ENCODE measurements around the gene CCDC71L.

Gene CCDC71L

GRCh38 chr7:106618480-106618879, 42.5 kb downstream of the CCDC71L start:
- no peak for FAIRE-seq
- DNase-seq (ENCODE audit: insufficient read length): no peak
- TF ChIP-seq TAF1 (IDR thresholded peaks at IDR 0.05; ENCODE audit: borderline replicate concordance, low read depth, low read length): no peak

DNA sequence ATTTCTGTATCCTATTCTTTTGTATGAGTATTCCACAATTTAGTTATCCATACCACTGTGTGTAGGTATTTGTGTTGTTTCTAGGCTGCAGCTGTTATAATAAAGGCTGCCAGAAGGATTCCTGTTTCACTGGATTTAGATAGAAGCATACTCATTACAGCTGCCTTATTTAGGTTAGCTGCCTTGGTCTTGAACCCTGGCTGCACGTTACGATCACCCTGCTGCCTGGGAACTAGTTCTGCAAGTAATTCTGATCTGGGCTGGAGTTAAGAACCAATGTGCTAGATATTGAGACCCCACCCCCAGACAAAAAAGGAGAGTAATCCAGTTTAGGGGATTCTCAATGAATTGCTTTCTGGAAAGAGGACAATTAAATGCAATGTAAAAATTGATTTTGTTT, 43.1 kb downstream of the CCDC71L start:
- no peak for DNase-seq (ENCODE audit: insufficient read length)
- no peak for TF ChIP-seq TAF1 (IDR thresholded peaks at IDR 0.05; ENCODE audit: borderline replicate concordance, low read depth, low read length)
- TF ChIP-seq POLR2A (IDR thresholded peaks at IDR 0.05; ENCODE audit: low read depth, low read length): no peak
- no peak for TF ChIP-seq POLR2AphosphoS5 (IDR thresholded peaks at IDR 0.05; ENCODE audit: low read depth, low read length)
- FAIRE-seq: no peak

DNA sequence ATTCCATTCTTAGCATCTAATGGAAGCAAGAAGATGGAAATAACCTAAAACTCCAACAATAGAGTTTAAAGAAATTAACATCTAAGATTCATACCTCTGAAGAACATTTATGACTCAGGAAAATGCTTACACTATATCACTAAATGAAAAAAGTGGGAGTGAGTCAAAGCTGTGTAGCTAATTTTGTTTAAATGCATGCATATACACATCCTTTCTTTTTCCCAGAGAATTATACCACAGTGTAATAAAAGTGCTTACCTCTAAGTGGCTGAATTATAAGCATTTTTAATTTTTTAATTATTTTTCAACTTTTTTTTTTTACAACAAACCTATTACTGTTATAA, 44.3 kb downstream of the CCDC71L start:
- TF ChIP-seq TAF1 (IDR thresholded peaks at IDR 0.05; ENCODE audit: borderline replicate concordance, low read depth, low read length): no peak
- no peak for FAIRE-seq
- DNase-seq (ENCODE audit: insufficient read length): no peak

GRCh38 chr7:106615808-106616707, 44.9 kb downstream of the CCDC71L start:
- TF ChIP-seq POLR2AphosphoS5 (IDR thresholded peaks at IDR 0.05; ENCODE audit: low read depth, low read length) (no peak), POLR2A (IDR thresholded peaks at IDR 0.05; ENCODE audit: low read depth, low read length) (no peak), TAF1 (IDR thresholded peaks at IDR 0.05; ENCODE audit: borderline replicate concordance, low read depth, low read length) (no peak)
- no peak for DNase-seq (ENCODE audit: insufficient read length)
- FAIRE-seq: no peak

GRCh38 chr7:106614751-106615150, 46.2 kb downstream of the CCDC71L start:
- FAIRE-seq (no peak), DNase-seq (ENCODE audit: insufficient read length) (no peak)
- TF ChIP-seq POLR2A (IDR thresholded peaks at IDR 0.05; ENCODE audit: low read depth, low read length) (no peak), POLR2AphosphoS5 (IDR thresholded peaks at IDR 0.05; ENCODE audit: low read depth, low read length) (no peak), TAF1 (IDR thresholded peaks at IDR 0.05; ENCODE audit: borderline replicate concordance, low read depth, low read length) (no peak)

DNA sequence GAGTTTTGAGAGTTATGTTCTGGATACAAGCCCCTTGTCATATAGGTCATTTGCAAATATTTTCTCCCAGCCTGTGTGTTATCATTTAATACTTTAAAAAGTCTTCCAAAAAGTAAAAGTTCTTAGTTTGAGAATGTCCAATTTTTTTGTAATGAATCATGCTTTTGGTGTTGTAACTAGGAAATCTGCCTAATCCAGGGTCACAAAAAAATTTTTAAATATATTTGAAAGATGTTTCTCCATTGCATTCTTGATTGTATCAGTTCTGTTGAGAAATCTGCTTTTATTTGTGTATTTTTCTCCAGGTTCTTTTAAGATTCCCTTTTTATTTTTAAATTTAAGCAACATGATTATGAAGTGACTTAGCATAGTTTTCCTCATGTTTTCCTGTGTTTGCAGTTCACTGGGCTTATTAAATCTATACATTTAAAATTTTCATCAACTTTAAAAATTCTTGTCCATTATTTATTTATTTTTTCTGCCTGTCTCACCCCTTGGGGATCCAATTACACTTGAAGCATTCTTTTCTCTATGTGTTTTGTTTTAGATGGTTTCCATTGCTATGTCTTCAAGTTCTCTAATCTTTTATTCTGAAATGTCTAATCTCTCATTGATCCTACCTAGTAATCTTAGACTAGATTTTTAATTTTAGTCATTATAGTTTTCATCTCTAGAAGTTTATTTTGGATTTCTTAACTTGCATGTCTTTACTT, 47.0 kb downstream of the CCDC71L start:
- TF ChIP-seq POLR2A (IDR thresholded peaks at IDR 0.05; ENCODE audit: low read depth, low read length): no peak
- TF ChIP-seq POLR2AphosphoS5 (IDR thresholded peaks at IDR 0.05; ENCODE audit: low read depth, low read length): no peak
- no peak for FAIRE-seq
- DNase-seq (ENCODE audit: insufficient read length): no peak

DNA sequence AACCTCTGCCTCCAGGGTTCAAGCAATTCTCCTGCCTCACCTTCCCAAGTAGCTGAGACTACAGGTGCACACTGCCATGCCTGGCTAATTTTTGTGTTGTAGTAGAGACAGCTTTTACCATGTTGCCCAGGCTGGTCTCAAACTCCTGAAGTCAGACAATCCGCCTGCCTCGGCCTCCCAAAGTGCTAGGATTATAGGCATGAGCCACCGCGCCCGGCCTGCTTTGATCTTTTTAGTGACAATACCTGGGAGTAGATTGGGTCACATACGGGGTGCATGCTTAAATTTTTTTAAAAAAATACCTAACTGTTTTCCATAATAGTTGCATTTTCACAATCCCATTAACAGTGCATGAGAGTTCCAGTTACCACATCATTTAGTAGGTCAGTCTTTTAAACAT, 47.7 kb downstream of the CCDC71L start:
- FAIRE-seq (no peak), DNase-seq (ENCODE audit: insufficient read length) (no peak)
- TF ChIP-seq POLR2AphosphoS5 (IDR thresholded peaks at IDR 0.05; ENCODE audit: low read depth, low read length): no peak
- no peak for TF ChIP-seq POLR2A (IDR thresholded peaks at IDR 0.05; ENCODE audit: low read depth, low read length)
- no peak for TF ChIP-seq TAF1 (IDR thresholded peaks at IDR 0.05; ENCODE audit: borderline replicate concordance, low read depth, low read length)

GRCh38 chr7:106612432-106612831, 48.5 kb downstream of the CCDC71L start:
- no peak for FAIRE-seq
- no peak for TF ChIP-seq TAF1 (IDR thresholded peaks at IDR 0.05; ENCODE audit: borderline replicate concordance, low read depth, low read length)
- no peak for TF ChIP-seq POLR2AphosphoS5 (IDR thresholded peaks at IDR 0.05; ENCODE audit: low read depth, low read length)
- no peak for TF ChIP-seq POLR2A (IDR thresholded peaks at IDR 0.05; ENCODE audit: low read depth, low read length)
- no peak for DNase-seq (ENCODE audit: insufficient read length)

GRCh38 chr7:106611911-106612310, 49.0 kb downstream of the CCDC71L start:
- TF ChIP-seq TAF1 (IDR thresholded peaks at IDR 0.05; ENCODE audit: borderline replicate concordance, low read depth, low read length): no peak
- TF ChIP-seq POLR2AphosphoS5 (IDR thresholded peaks at IDR 0.05; ENCODE audit: low read depth, low read length): no peak
- no peak for TF ChIP-seq POLR2A (IDR thresholded peaks at IDR 0.05; ENCODE audit: low read depth, low read length)
- no peak for DNase-seq (ENCODE audit: insufficient read length)
- FAIRE-seq: no peak

- no peak for FAIRE-seq
Observed at GRCh38 chr7:106610996-106611886, 49.7 kb downstream of the CCDC71L start.

DNA sequence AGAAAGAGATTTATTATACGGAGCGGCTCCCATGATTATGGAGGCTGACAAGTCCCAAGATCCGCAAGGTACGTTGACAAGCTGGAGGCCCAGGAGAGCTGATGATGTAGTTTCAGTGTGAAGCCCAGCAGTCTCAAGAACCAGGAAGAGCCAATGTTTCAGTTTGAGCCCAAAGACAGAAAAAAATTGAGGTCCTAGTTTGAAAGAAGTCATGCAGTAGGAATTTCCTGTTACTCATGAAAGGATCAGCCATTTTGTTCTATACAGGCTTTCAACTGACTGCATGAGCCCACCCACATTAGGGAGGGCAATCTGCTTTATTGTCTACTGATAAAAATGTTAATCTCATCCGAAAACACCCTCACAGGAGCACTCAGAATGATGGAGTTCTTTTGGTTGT, 51.5 kb downstream of the CCDC71L start:
- TF ChIP-seq POLR2A (IDR thresholded peaks at IDR 0.05; ENCODE audit: low read depth, low read length) (no peak), POLR2AphosphoS5 (IDR thresholded peaks at IDR 0.05; ENCODE audit: low read depth, low read length) (no peak), TAF1 (IDR thresholded peaks at IDR 0.05; ENCODE audit: borderline replicate concordance, low read depth, low read length) (no peak)
- FAIRE-seq (no peak), DNase-seq (ENCODE audit: insufficient read length) (no peak)

More at GRCh38 chr7:106610996-106611886, 49.7 kb downstream of the CCDC71L start:
- no peak for DNase-seq (ENCODE audit: insufficient read length)
- TF ChIP-seq POLR2A (IDR thresholded peaks at IDR 0.05; ENCODE audit: low read depth, low read length) (no peak), POLR2AphosphoS5 (IDR thresholded peaks at IDR 0.05; ENCODE audit: low read depth, low read length) (no peak), TAF1 (IDR thresholded peaks at IDR 0.05; ENCODE audit: borderline replicate concordance, low read depth, low read length) (no peak)
